K562 (cell line): ENCODE measurements around the gene KIF5A. TPM values are rescaled to one million over a fixed set of nuclear protein-coding genes. Genes with fewer than 3 reads are reported as not detected.

ENCODE experiments used
- ATAC-seq: fragments of 200-7000 bp; cut with Tn5 transposase; 3 replicates; pipeline ENCODE4 v1.9.1; 2020; ENCODE audit warnings: moderate library complexity
- BruUV-seq: library from RNA; stranded (reverse); fragments of 400-500 nt; replicated peaks from 2 replicates; lab custom pipeline; 2021; lab: Mats Ljungman, UMichigan
- CTCF ChIA-PET: fragments of 300-600 bp; formaldehyde crosslinking; extraction: SDS; loops from one replicate; lab custom pipeline; 2021; ENCODE audit warnings: low intra/inter-chr PET ratio; lab: Yijun Ruan, JAX
- POLR2A ChIA-PET: fragments of 300-600, 350-650 bp; sonication (Branson Sonifier 250); formaldehyde crosslinking; extraction: SDS; loops from one replicate; lab custom pipeline; 2021; ENCODE audit warnings: antibody characterized with exemption, inconsistent platforms; lab: Yijun Ruan, JAX
- DNase-seq, 4 experiments: peaks; one replicate each; pipeline versions ENCODE4 v3.0.0 to v3.0.0-alpha.2; 2011 to 2018; ENCODE audit warnings: low spot score in 3 of 4, mixed read lengths in 3 of 4; ENCODE audit errors: extremely low read depth in 1 of 4
- FAIRE-seq: peaks from 2 replicates; lab custom pipeline; 2011; peaks lifted over from hg19 to GRCh38; lab: Jason Lieb, UNC
- H2AFZ ChIP-seq: 2 replicates; pipeline ENCODE4 v1.6.0; 2011; ENCODE audit warnings: low read depth, low read length, control low read depth, inconsistent platforms
- H3K27ac ChIP-seq: fragments of 200-600 bp; 3 replicates; pipeline ENCODE4 v1.8.0; 2011; ENCODE audit warnings: low read depth, mild to moderate bottlenecking, control low read depth, inconsistent platforms, low read length, moderate library complexity, mixed read lengths; ENCODE audit errors: extremely low read depth
- H3K27me3 ChIP-seq, 2 experiments: fragments of 300-600 bp in 1 of 2; 2 replicates in 1 of 2; 3 replicates in 1 of 2; pipeline versions ENCODE4 v1.6.0 to v1.8.0; 2011; ENCODE audit warnings: inconsistent platforms in 2 of 2, low read length in 2 of 2, mild to moderate bottlenecking in 1 of 2, mixed read lengths in 1 of 2, moderate library complexity in 1 of 2; ENCODE audit not compliant: control insufficient read depth in 2 of 2, insufficient read depth in 2 of 2
- H3K36me3 ChIP-seq: fragments of 300-600 bp; 3 replicates; pipeline ENCODE4 v1.8.0; 2011; ENCODE audit warnings: mild to moderate bottlenecking, low read length, inconsistent platforms; ENCODE audit not compliant: control insufficient read depth, insufficient read depth
- H3K4me1 ChIP-seq, 2 experiments: fragments of 200-600 bp in 1 of 2; replicated peaks in 1 of 2; 2 replicates in 1 of 2; 3 replicates in 1 of 2; pipeline versions ENCODE4 v1.5.1 to v1.8.0; 2011; ENCODE audit warnings: inconsistent platforms in 2 of 2, low read length in 2 of 2, mild to moderate bottlenecking in 1 of 2, mixed read lengths in 1 of 2, moderate library complexity in 1 of 2; ENCODE audit not compliant: control insufficient read depth in 2 of 2, insufficient read depth in 2 of 2
- H3K4me2 ChIP-seq: 2 replicates; pipeline ENCODE4 v1.6.1; 2011; ENCODE audit warnings: low read length, control low read depth, inconsistent platforms, mixed read lengths; ENCODE audit not compliant: insufficient read depth
- H3K4me3 ChIP-seq: fragments of 200-600 bp; sonication (generic), shearing (Covaris generic); 2 replicates; pipeline ENCODE4 v1.5.1; 2016; ENCODE audit warnings: control low read depth, inconsistent platforms
- H3K79me2 ChIP-seq: fragments of 200-600 bp; 3 replicates; pipeline ENCODE4 v1.8.0; 2011; ENCODE audit warnings: low read length, inconsistent platforms; ENCODE audit not compliant: control insufficient read depth, insufficient read depth
- H3K9ac ChIP-seq, 2 experiments: 2 replicates each; pipeline versions ENCODE4 v1.6.0 to v1.6.1; 2011; ENCODE audit warnings: low read depth in 2 of 2, low read length in 2 of 2, control low read depth in 1 of 2, inconsistent platforms in 1 of 2, mild to moderate bottlenecking in 1 of 2, mixed read lengths in 1 of 2; ENCODE audit not compliant: insufficient read depth in 1 of 2
- H3K9me1 ChIP-seq: one replicate; pipeline ENCODE4 v1.6.0; 2011; ENCODE audit warnings: inconsistent platforms, mild to moderate bottlenecking, low read length, moderate library complexity; ENCODE audit not compliant: control insufficient read depth, insufficient read depth
- H3K9me3 ChIP-seq: replicated peaks from 2 replicates; pipeline ENCODE4 v1.5.1; 2011; ENCODE audit warnings: low read depth, low read length, inconsistent platforms; ENCODE audit not compliant: control insufficient read depth, insufficient read depth
- H4K20me1 ChIP-seq: replicated peaks from 2 replicates; pipeline ENCODE4 v1.6.1; 2011; ENCODE audit warnings: low read length, inconsistent platforms, mixed read lengths; ENCODE audit not compliant: control insufficient read depth, insufficient read depth
- CHD4 ChIP-seq: fragments of 200-600 bp; sonication (generic); IDR thresholded peaks from 3 replicates; pipeline ENCODE4 v1.6.1; 2012; ENCODE audit warnings: low read depth, mild to moderate bottlenecking, mixed read lengths, low read length, inconsistent platforms; ENCODE audit not compliant: insufficient read depth, insufficient replicate concordance, poor library complexity, severe bottlenecking
- CSDE1 ChIP-seq, 2 experiments: fragments of 450-650 bp; IDR thresholded peaks; 2 replicates each; pipeline ENCODE4 v1.6.1; 2016; ENCODE audit warnings: mild to moderate bottlenecking in 1 of 2
- ETV1 ChIP-seq: fragments of 450-650 bp; conservative IDR thresholded peaks from 2 replicates; pipeline ENCODE4 v1.6.1; 2016; ENCODE audit warnings: missing genetic modification characterization, control low read depth, low read depth, missing compliant biosample characterization
- JUNB ChIP-seq: fragments of 450-650 bp; formaldehyde crosslinking; conservative IDR thresholded peaks from 2 replicates; pipeline ENCODE4 v1.4.0; 2020; ENCODE audit warnings: mild to moderate bottlenecking
- NCOA4 ChIP-seq: fragments of 450-650 bp; IDR thresholded peaks from 2 replicates; pipeline ENCODE4 v1.6.1; 2018; ENCODE audit warnings: mild to moderate bottlenecking; ENCODE audit not compliant: partially characterized antibody
- NFYB ChIP-seq: IDR thresholded peaks from 2 replicates; pipeline ENCODE4 v1.6.1; 2011; ENCODE audit warnings: mild to moderate bottlenecking, moderate library complexity; ENCODE audit not compliant: insufficient read length; ENCODE audit errors: extremely low read depth
- NR1H2 ChIP-seq: sonication (generic); formaldehyde crosslinking; IDR thresholded peaks from 2 replicates; pipeline ENCODE4 v1.4.0; 2020; ENCODE audit warnings: mild to moderate bottlenecking, missing genetic modification reagents
- POU5F1 ChIP-seq: fragments of 150-350 bp; IDR thresholded peaks from 2 replicates; pipeline ENCODE4 v1.6.1; 2014; ENCODE audit warnings: borderline replicate concordance, low read length, low read depth, mild to moderate bottlenecking; ENCODE audit not compliant: partially characterized antibody
- SMARCA4 ChIP-seq: fragments of 450-650 bp; IDR thresholded peaks from 2 replicates; pipeline ENCODE4 v1.6.1; 2016
- SMARCB1 ChIP-seq: IDR thresholded peaks from 2 replicates; pipeline ENCODE4 v1.6.1; 2011; ENCODE audit warnings: improper control_type of control experiment, low read depth; ENCODE audit not compliant: insufficient read length
- TCFL5 ChIP-seq: fragments of 250-450 bp; sonication (Bioruptor Pico); conservative IDR thresholded peaks from 2 replicates; pipeline ENCODE4 v1.6.1; 2021; ENCODE audit warnings: mild to moderate bottlenecking, moderate library complexity, matching md5 sums
- ZBTB1 ChIP-seq: sonication (generic); formaldehyde crosslinking; IDR thresholded peaks from 2 replicates; pipeline ENCODE4 v1.8.1; 2023; ENCODE audit warnings: missing genetic modification reagents, low read depth, mild to moderate bottlenecking, borderline replicate concordance
- ZBTB8A ChIP-seq: fragments of 450-650 bp; IDR thresholded peaks from 2 replicates; pipeline ENCODE4 v1.6.1; 2018; ENCODE audit warnings: mild to moderate bottlenecking, moderate library complexity; ENCODE audit not compliant: partially characterized antibody
- ZNF124 ChIP-seq: sonication (generic); formaldehyde crosslinking; IDR thresholded peaks from 2 replicates; pipeline ENCODE4 v1.8.1; 2022; ENCODE audit warnings: missing genetic modification reagents
- ZNF347 ChIP-seq: fragments of 450-650 bp; formaldehyde crosslinking; IDR thresholded peaks from 2 replicates; pipeline ENCODE4 v1.4.0; 2020; ENCODE audit warnings: low read depth, mild to moderate bottlenecking, moderate library complexity
- ZNF444 ChIP-seq: fragments of 250-450 bp; sonication (Bioruptor Pico); IDR thresholded peaks from 2 replicates; pipeline ENCODE4 v1.4.0; 2020; ENCODE audit warnings: mild to moderate bottlenecking, moderate library complexity
- ZNF445 ChIP-seq: fragments of 250-450 bp; sonication (Bioruptor Pico); IDR thresholded peaks from 2 replicates; pipeline ENCODE4 v1.4.0; 2020; ENCODE audit warnings: low read depth, mild to moderate bottlenecking, moderate library complexity
- WGBS: fragments of 100-300 bp; shearing (Covaris generic); methylation state at CpG from one replicate; pipeline ENCODE4 v1.1.6; 2016; ENCODE audit warnings: low coverage, mixed read lengths; ENCODE audit not compliant: insufficient coverage; ENCODE audit errors: missing lambda C conversion rate; 5-methylcytosine and 5-hydroxymethylcytosine counted together
- in situ Hi-C: fragments of 300-500 bp; cut with MboI; formaldehyde crosslinking; loops from 4 replicates; pipeline ENCODE4 v1.15.0; 2018; ENCODE audit warnings: inconsistent platforms, mixed read lengths
- intact Hi-C: fragments of 100-400 bp; cut with micrococcal nuclease; formaldehyde crosslinking; loops from 2 replicates; pipeline ENCODE4 v1.14.2; 2022
- polyA plus RNA-seq, 8 experiments: library from polyadenylated mRNA; depleted of rRNA in 4 of 8; stranded (reverse) in 5 of 8; unstranded in 3 of 8; fragments of >200 nt; fragmentation: Nextera tagmentation in 2 of 8; fragmentation: Illumina TruSeq in 1 of 8; extraction: Ambion mirVana in 2 of 8; extraction: Trizol in 1 of 8; gene quantifications; 2 replicates each; pipeline versions ENCODE4 v1.2.1 to v1.2.3, GENCODE V29; 2011 to 2014; ENCODE audit warnings: inconsistent platforms in 1 of 8, missing spikeins in 1 of 8
- total RNA-seq, 7 experiments: library from RNA; depleted of rRNA in 6 of 7; stranded (reverse); fragments of >200 nt in 6 of 7; fragmentation: Illumina TruSeq in 2 of 7; extraction: Trizol in 2 of 7; gene quantifications; 2 replicates each; pipeline versions ENCODE4 v1.2.1 to v1.2.3, GENCODE V29; 2011 to 2021; ENCODE audit warnings: low replicate concordance in 1 of 7
- TF ChIP-seq, protein P1 (sequence below): fragments of 250-450 bp; sonication (Bioruptor Pico); IDR thresholded peaks from 2 replicates; pipeline ENCODE4 v1.8.0; 2021; ENCODE audit warnings: moderate library complexity, mild to moderate bottlenecking, inconsistent platforms
- TF ChIP-seq, protein P2 (sequence below): fragments of 250-450 bp; sonication (Bioruptor Pico); IDR thresholded peaks from 2 replicates; pipeline ENCODE4 v1.9.0; 2021; ENCODE audit warnings: mild to moderate bottlenecking

KIF5A gene
- total and polyA plus RNA-seq, 9 of the 15 experiments (the other 6 are each of a cell fraction or from before 2014, with no cell fraction given) = 3.4 to 17.7 (median 8.0) TPM

DNA sequence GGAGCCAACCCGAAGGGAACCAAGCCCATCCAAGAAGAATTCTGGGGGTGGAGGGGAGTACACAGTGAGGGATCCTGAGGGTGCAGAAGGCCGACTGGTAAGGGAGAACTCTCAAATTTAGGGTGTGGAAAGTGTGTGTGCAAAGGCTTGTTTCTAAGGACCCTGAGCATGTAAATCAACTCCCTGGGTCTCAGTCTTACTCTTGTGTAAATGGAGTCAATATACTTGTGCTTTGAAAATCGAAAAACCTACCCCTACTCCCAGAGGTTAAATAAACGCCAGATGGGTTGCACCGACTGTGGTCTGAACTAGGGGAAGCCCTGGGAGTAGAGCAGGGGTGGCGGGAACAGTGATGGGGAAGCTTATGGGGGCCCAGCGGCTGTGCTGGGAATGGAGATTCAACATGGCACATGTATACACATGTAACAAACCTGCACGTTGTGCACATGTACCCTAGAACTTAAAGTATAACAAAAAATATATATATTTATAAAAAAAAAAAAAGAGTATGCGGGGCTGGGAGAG is 77.1 kb downstream of the KIF5A start:
- intact Hi-C loops (no loop called here), in situ Hi-C loops (loop anchor here (5.0 kb wide), 2 partner anchors 65 to 105 kb away; partner anchors contain the start of gene OS9)
- Histone ChIP-seq H3K9me1 (no peaks in the 10 kb centered on the region), H3K4me3 (no peak overlapping the region), H3K9ac (no peak overlapping the region), H3K36me3 (peaks cover 46% of the 10 kb centered on the region; the same call in 2 of the 3 replicates), H3K27me3 (no peaks in the 10 kb centered on the region), H2AFZ (no peak overlapping the region), H3K27ac (no peak overlapping the region), H3K9me3 (no peaks in the 10 kb centered on the region), H4K20me1 (no peaks in the 10 kb centered on the region), H3K4me1 (peaks cover 12 to 29% of the 10 kb centered on the region in 2 experiments), H3K79me2 (0 out of 3 replicates have a peak, but pooled peaks cover under 1% of the 10 kb centered on the region), H3K4me2 (no peak overlapping the region)
- ATAC-seq (no peak), DNase-seq (no peak), FAIRE-seq (no peak)
- POLR2A ChIA-PET = interaction anchor here (1.8 kb wide), 1 partner anchor 11 kb away, joined by 7 read pairs; no protein-coding TSS in a partner anchor
- no TSS peak for BruUV-seq
- CTCF ChIA-PET = no interaction called here
- TF ChIP-seq CHD4 (no peak), POU5F1 (no peak), ZNF347 (no peak), NCOA4 (no peak), ETV1 (tag) (no peak), SMARCB1 (no peak), ZBTB8A (no peak), SMARCA4 (no peak), NR1H2 (no peak), ZNF444 (CRISPR knock-in tag) (no peak), NFYB (no peak), JUNB (CRISPR knock-in tag) (no peak), CSDE1 (IDR thresholded peaks at IDR 0.05) (no peak), ZBTB1 (CRISPR knock-in tag) (no peak), ZNF445 (no peak), TCFL5 (CRISPR knock-in tag) (no peak), ZNF124 (CRISPR knock-in tag) (no peak)
- TF ChIP-seq, protein P1, sequence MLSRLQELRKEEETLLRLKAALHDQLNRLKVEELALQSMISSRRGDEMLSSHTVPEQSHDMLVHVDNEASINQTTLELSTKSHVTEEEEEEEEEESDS (CRISPR knock-in tag) = no peak
- TF ChIP-seq, protein P2, sequence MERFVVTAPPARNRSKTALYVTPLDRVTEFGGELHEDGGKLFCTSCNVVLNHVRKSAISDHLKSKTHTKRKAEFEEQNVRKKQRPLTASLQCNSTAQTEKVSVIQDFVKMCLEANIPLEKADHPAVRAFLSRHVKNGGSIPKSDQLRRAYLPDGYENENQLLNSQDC (CRISPR knock-in tag) = no peak
- 74% methylated on average over 8 of the region's 9 CpGs for WGBS
